Thyroid gland (tissue), 4 donors: ENCODE results near the gene AGBL2.

Source experiments
- CTCF ChIP-seq, 6 experiments: fragments of 200-600 bp in 3 of 6; fragments of 450-650 bp in 3 of 6; sonication (generic) in 3 of 6; IDR thresholded peaks; one replicate each; pipeline ENCODE4 v1.5.1; 2016 to 2019; ENCODE audit warnings: antibody characterized with exemption in 6 of 6, mild to moderate bottlenecking in 2 of 6, inconsistent platforms in 1 of 6, moderate library complexity in 1 of 6
- POLR2A ChIP-seq, 2 donors: fragments of 450-650 bp; IDR thresholded peaks; one replicate each; pipeline ENCODE4 v1.6.1; 2017; ENCODE audit warnings: antibody characterized with exemption in 2 of 2, mild to moderate bottlenecking in 2 of 2, moderate library complexity in 1 of 2

GRCh38 chr11:47711816-47712215 lies 3.4 kb downstream of the AGBL2 start:
- TF ChIP-seq POLR2A (IDR thresholded peaks at IDR 0.05) (no peak), CTCF (IDR thresholded peaks at IDR 0.05) (no peak)
